ENCODE measurements around the gene ALDH1A1.

GRCh38 chr9:72960446-72960845 lies 7.6 kb upstream of the ALDH1A1 start:
- TF ChIP-seq CTCF (conservative IDR thresholded peaks at IDR 0.05 in 1 of 2, IDR thresholded peaks at IDR 0.05 in 1 of 2; ENCODE audit: extremely low read depth in 1 of 2, insufficient read depth in 1 of 2, low read depth in 1 of 2, low read length in 2 of 2), result peak; percentile 24 to 48
- no peak for TF ChIP-seq EZH2 (IDR thresholded peaks at IDR 0.05; ENCODE audit: borderline replicate concordance, low read length)
